Small intestine (tissue), 7 donors: ENCODE results near the gene CACTIN. TPM values are rescaled to one million over a fixed set of nuclear protein-coding genes. Genes with fewer than 3 reads are reported as not detected.
A peak's percentile ranks its signal among the peaks of the same experiment; 100 is the strongest.
"Not testable (repeated sequence)": the region's sequence is repeated elsewhere in the genome, so short reads cannot be mapped to it uniquely, and the experiment has no call there.

Experiments
- DNase-seq, 2 donors: peaks; one replicate each; pipeline versions ENCODE4 v3.0.0 to v3.0.0-alpha.2; 2013
- FAIRE-seq: peaks from 2 replicates; lab custom pipeline; 2012; peaks lifted over from hg19 to GRCh38; lab: Jason Lieb, UNC
- H3K27ac ChIP-seq, 3 donors: one replicate each; pipeline ENCODE4 v1.5.1; 2013; ENCODE audit warnings: low read length in 2 of 3, mild to moderate bottlenecking in 2 of 3, control low read depth in 1 of 3, inconsistent platforms in 1 of 3, low read depth in 1 of 3, moderate library complexity in 1 of 3
- H3K27me3 ChIP-seq, 3 donors: one replicate each; pipeline ENCODE4 v1.6.1; 2013; ENCODE audit warnings: low read length in 3 of 3, inconsistent platforms in 1 of 3; ENCODE audit not compliant: control insufficient read depth in 3 of 3, insufficient read depth in 3 of 3
- H3K36me3 ChIP-seq, 3 donors: one replicate each; pipeline ENCODE4 v1.6.1; 2013; ENCODE audit warnings: low read length in 3 of 3, inconsistent platforms in 1 of 3, low read depth in 1 of 3, mild to moderate bottlenecking in 1 of 3, moderate library complexity in 1 of 3; ENCODE audit not compliant: control insufficient read depth in 3 of 3, insufficient read depth in 2 of 3
- H3K4me1 ChIP-seq, 3 donors: one replicate each; pipeline ENCODE4 v1.6.1; 2013; ENCODE audit warnings: low read length in 2 of 3, inconsistent platforms in 1 of 3, low read depth in 1 of 3, mild to moderate bottlenecking in 1 of 3, moderate library complexity in 1 of 3; ENCODE audit not compliant: control insufficient read depth in 3 of 3, insufficient read depth in 2 of 3
- H3K4me3 ChIP-seq, 3 donors: one replicate each; pipeline ENCODE4 v1.5.1; 2013; ENCODE audit warnings: low read length in 3 of 3, control low read depth in 1 of 3, inconsistent platforms in 1 of 3, low read depth in 1 of 3, mild to moderate bottlenecking in 1 of 3, moderate library complexity in 1 of 3
- H3K9me3 ChIP-seq, 2 donors: one replicate each; pipeline ENCODE4 v1.6.1; 2013; ENCODE audit warnings: low read depth in 1 of 2, low read length in 1 of 2; ENCODE audit not compliant: control insufficient read depth in 2 of 2, insufficient read depth in 1 of 2
- WGBS, 3 donors: extraction: QIAGEN DNeasy Blood & Tissue Kit; methylation state at CpG; one replicate each; pipeline ENCODE4 v1.1.7; 2013; 5-methylcytosine and 5-hydroxymethylcytosine counted together
- polyA plus RNA-seq, 4 donors: library from polyadenylated mRNA; stranded (reverse) in 3 of 4; unstranded in 1 of 4; fragments of 200-250 nt in 3 of 4; fragments of 120-200 nt in 1 of 4; gene quantifications; one replicate each; pipeline versions ENCODE4 v1.2.1 to v1.2.3, GENCODE V29; 2013
- donor health status: healthy with polysubstance abuse.
- donor health status: control.
- donor health status: control.
- donor health status: Bipolar disorder and iron deficiency.
- donor health status: healthy.

CACTIN gene
- polyA plus RNA-seq, 4 donors: 11.9 to 16.9 (median 14.7) TPM

- H3K4me3 ChIP-seq, H3K27ac ChIP-seq, DNase-seq, FAIRE-seq, H3K9me3 ChIP-seq, H3K27me3 ChIP-seq: not testable (repeated sequence)
- peaks cover 0 to 10% (median 2%) of the 10 kb centered on the region in 3 donors for H3K4me1 ChIP-seq
- WGBS, 3 donors: 58 to 69% (median 69%) methylated on average over 9 of the region's 9 CpGs
- peaks cover 0 to 45% (median 9%) of the 10 kb centered on the region in 3 donors for H3K36me3 ChIP-seq
Measured at GRCh38 chr19:3628766-3629165, 2.2 kb upstream of the CACTIN start.

GRCh38 chr19:3627351-3627723, 747 bp upstream of the CACTIN start:
- Histone ChIP-seq H3K4me3 (peak overlapping the region in 1 of 3 donors; percentile 9), H3K27me3 (no peaks in the 10 kb centered on the region), H3K9me3 (no peaks in the 10 kb centered on the region), H3K4me1 (peaks cover 0 to 10% (median 2%) of the 10 kb centered on the region in 3 donors), H3K36me3 (peaks cover 4 to 40% (median 7%) of the 10 kb centered on the region in 3 donors), H3K27ac (peak overlapping the region; percentile 37 to 62 (median 61))
- WGBS, 3 donors: 54 to 63% (median 62%) methylated on average over 7 of the region's 7 CpGs
- FAIRE-seq (no peak), DNase-seq (no peak)

- H3K27me3 ChIP-seq: no peaks in the 10 kb centered on the region
- no peak for DNase-seq
- no peaks in the 10 kb centered on the region for H3K9me3 ChIP-seq
- H3K4me1 ChIP-seq: peaks cover 0 to 10% (median 2%) of the 10 kb centered on the region in 3 donors
- peaks cover 0 to 40% (median 4%) of the 10 kb centered on the region in 3 donors for H3K36me3 ChIP-seq
- peak overlapping the region; percentile 84 to 97 (median 93) for H3K27ac ChIP-seq
- no peak for FAIRE-seq
- peak overlapping the region; percentile 65 to 91 (median 80) for H3K4me3 ChIP-seq
- WGBS, 3 donors: 0 to 1% (median 1%) methylated on average over 20 to 21 of the region's 21 CpGs
Measured at GRCh38 chr19:3625996-3626472, 556 bp downstream of the CACTIN start.

GRCh38 chr19:3623716-3624115, 2.9 kb downstream of the CACTIN start:
- H3K4me3 ChIP-seq: no peak overlapping the region
- peaks cover 0 to 53% (median 6%) of the 10 kb centered on the region in 3 donors for H3K36me3 ChIP-seq
- peaks cover 0 to 10% (median 2%) of the 10 kb centered on the region in 3 donors for H3K4me1 ChIP-seq
- H3K27ac ChIP-seq: no peak overlapping the region
- DNase-seq (no peak), FAIRE-seq (no peak)
- no peaks in the 10 kb centered on the region for H3K27me3 ChIP-seq
- H3K9me3 ChIP-seq: no peaks in the 10 kb centered on the region
- WGBS, 3 donors: 93 to 97% (median 93%) methylated on average over 34 of the region's 34 CpGs

GRCh38 chr19:3622224-3622623, 4.4 kb downstream of the CACTIN start:
- peaks cover 0 to 67% (median 6%) of the 10 kb centered on the region in 3 donors for H3K36me3 ChIP-seq
- FAIRE-seq: no peak
- no peaks in the 10 kb centered on the region for H3K9me3 ChIP-seq
- no peak for DNase-seq
- H3K27ac ChIP-seq: no peak overlapping the region
- 84 to 90% (median 90%) methylated on average over 12 of the region's 12 CpGs for WGBS, 3 donors
- peaks cover 0 to 14% (median under 1%) of the 10 kb centered on the region in 3 donors for H3K4me1 ChIP-seq
- no peaks in the 10 kb centered on the region for H3K27me3 ChIP-seq
- no peak overlapping the region for H3K4me3 ChIP-seq

- FAIRE-seq (no peak), DNase-seq (no peak)
- Histone ChIP-seq H3K27ac (no peak overlapping the region), H3K9me3 (no peaks in the 10 kb centered on the region), H3K4me1 (peaks cover 0 to 14% (median 0%) of the 10 kb centered on the region in 3 donors), H3K36me3 (peaks cover 0 to 72% (median 6%) of the 10 kb centered on the region in 3 donors), H3K4me3 (no peak overlapping the region), H3K27me3 (no peaks in the 10 kb centered on the region)
- WGBS, 3 donors: 90 to 93% (median 93%) methylated on average over 15 of the region's 15 CpGs
Measured at GRCh38 chr19:3621689-3622088, 4.9 kb downstream of the CACTIN start.

- Histone ChIP-seq H3K4me3 (no peak overlapping the region), H3K27me3 (no peaks in the 10 kb centered on the region), H3K4me1 (peaks cover 0 to 14% (median 0%) of the 10 kb centered on the region in 3 donors), H3K27ac (no peak overlapping the region), H3K36me3 (peaks cover 0 to 75% (median 6%) of the 10 kb centered on the region in 3 donors), H3K9me3 (no peaks in the 10 kb centered on the region)
- no peak for DNase-seq
- FAIRE-seq: no peak
- 88 to 92% (median 88%) methylated on average over 22 to 24 of the region's 24 CpGs for WGBS, 3 donors
Measured at GRCh38 chr19:3620817-3621547, 5.6 kb downstream of the CACTIN start.

GRCh38 chr19:3620145-3620816, 6.3 kb downstream of the CACTIN start:
- Histone ChIP-seq H3K9me3 (no peaks in the 10 kb centered on the region), H3K4me3 (no peak overlapping the region), H3K4me1 (peaks cover 0 to 7% (median 0%) of the 10 kb centered on the region in 3 donors), H3K36me3 (peaks cover 0 to 82% (median 6%) of the 10 kb centered on the region in 3 donors), H3K27ac (no peak overlapping the region), H3K27me3 (no peaks in the 10 kb centered on the region)
- DNase-seq (no peak), FAIRE-seq (no peak)
- 86 to 90% (median 88%) methylated on average over 15 to 19 of the region's 19 CpGs for WGBS, 3 donors
